ENCODE results near the gene RIPPLY2. TPM values are rescaled to one million over a fixed set of nuclear protein-coding genes. Genes with fewer than 3 reads are reported as not detected.

Gene RIPPLY2
- total and polyA plus RNA-seq, 9 of the 15 experiments (the other 6 are each of a cell fraction or from before 2014, with no cell fraction given), result not detected

DNA sequence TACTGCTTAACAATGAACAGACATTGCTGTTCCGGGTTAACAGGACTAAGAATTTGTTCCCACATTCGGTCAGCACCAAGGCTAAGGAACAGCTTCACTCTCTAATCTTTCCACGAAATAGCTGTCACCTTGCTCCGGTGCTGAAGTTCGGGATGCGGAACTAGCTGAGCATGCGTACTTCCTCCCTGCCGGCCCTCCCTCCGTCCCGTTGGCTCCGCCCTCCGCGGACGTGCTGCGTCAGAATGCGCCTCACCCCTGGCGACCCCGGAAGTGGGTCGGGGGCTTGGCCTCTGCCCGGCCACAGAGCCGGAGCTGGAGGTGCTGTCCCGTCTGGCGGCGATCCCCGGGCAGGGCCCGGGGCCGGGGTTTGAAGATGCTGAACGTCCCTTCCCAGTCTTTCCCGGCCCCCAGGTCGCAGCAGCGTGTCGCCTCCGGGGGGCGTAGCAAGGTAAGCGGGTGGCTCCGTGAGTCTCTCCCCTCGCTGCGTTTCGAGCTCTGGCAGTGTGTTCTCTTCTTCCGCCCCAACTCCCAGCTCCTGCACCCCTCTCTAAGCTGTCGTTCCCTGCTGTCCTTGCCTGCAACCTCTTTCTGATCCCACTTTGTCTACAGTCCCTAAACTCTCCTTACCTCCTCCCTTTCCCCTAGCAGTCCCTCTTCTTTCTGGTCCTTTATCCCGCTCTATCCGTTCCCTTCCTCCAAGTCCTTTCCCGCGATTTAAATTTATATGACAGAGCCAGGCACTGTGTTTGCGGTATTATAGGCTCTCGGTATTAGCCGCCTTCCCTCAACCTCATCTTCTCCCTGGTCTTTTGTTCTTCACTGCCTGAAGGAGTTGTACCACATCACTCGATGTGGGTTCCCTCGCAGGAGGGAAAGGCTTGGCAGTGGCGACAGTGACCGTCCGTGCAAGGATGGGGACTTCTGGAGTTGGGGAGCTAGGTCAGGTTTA lies 6.5 kb downstream of the RIPPLY2 start, which contains the start of gene CYB5R4 (continued):
- TF ChIP-seq, protein P1, sequence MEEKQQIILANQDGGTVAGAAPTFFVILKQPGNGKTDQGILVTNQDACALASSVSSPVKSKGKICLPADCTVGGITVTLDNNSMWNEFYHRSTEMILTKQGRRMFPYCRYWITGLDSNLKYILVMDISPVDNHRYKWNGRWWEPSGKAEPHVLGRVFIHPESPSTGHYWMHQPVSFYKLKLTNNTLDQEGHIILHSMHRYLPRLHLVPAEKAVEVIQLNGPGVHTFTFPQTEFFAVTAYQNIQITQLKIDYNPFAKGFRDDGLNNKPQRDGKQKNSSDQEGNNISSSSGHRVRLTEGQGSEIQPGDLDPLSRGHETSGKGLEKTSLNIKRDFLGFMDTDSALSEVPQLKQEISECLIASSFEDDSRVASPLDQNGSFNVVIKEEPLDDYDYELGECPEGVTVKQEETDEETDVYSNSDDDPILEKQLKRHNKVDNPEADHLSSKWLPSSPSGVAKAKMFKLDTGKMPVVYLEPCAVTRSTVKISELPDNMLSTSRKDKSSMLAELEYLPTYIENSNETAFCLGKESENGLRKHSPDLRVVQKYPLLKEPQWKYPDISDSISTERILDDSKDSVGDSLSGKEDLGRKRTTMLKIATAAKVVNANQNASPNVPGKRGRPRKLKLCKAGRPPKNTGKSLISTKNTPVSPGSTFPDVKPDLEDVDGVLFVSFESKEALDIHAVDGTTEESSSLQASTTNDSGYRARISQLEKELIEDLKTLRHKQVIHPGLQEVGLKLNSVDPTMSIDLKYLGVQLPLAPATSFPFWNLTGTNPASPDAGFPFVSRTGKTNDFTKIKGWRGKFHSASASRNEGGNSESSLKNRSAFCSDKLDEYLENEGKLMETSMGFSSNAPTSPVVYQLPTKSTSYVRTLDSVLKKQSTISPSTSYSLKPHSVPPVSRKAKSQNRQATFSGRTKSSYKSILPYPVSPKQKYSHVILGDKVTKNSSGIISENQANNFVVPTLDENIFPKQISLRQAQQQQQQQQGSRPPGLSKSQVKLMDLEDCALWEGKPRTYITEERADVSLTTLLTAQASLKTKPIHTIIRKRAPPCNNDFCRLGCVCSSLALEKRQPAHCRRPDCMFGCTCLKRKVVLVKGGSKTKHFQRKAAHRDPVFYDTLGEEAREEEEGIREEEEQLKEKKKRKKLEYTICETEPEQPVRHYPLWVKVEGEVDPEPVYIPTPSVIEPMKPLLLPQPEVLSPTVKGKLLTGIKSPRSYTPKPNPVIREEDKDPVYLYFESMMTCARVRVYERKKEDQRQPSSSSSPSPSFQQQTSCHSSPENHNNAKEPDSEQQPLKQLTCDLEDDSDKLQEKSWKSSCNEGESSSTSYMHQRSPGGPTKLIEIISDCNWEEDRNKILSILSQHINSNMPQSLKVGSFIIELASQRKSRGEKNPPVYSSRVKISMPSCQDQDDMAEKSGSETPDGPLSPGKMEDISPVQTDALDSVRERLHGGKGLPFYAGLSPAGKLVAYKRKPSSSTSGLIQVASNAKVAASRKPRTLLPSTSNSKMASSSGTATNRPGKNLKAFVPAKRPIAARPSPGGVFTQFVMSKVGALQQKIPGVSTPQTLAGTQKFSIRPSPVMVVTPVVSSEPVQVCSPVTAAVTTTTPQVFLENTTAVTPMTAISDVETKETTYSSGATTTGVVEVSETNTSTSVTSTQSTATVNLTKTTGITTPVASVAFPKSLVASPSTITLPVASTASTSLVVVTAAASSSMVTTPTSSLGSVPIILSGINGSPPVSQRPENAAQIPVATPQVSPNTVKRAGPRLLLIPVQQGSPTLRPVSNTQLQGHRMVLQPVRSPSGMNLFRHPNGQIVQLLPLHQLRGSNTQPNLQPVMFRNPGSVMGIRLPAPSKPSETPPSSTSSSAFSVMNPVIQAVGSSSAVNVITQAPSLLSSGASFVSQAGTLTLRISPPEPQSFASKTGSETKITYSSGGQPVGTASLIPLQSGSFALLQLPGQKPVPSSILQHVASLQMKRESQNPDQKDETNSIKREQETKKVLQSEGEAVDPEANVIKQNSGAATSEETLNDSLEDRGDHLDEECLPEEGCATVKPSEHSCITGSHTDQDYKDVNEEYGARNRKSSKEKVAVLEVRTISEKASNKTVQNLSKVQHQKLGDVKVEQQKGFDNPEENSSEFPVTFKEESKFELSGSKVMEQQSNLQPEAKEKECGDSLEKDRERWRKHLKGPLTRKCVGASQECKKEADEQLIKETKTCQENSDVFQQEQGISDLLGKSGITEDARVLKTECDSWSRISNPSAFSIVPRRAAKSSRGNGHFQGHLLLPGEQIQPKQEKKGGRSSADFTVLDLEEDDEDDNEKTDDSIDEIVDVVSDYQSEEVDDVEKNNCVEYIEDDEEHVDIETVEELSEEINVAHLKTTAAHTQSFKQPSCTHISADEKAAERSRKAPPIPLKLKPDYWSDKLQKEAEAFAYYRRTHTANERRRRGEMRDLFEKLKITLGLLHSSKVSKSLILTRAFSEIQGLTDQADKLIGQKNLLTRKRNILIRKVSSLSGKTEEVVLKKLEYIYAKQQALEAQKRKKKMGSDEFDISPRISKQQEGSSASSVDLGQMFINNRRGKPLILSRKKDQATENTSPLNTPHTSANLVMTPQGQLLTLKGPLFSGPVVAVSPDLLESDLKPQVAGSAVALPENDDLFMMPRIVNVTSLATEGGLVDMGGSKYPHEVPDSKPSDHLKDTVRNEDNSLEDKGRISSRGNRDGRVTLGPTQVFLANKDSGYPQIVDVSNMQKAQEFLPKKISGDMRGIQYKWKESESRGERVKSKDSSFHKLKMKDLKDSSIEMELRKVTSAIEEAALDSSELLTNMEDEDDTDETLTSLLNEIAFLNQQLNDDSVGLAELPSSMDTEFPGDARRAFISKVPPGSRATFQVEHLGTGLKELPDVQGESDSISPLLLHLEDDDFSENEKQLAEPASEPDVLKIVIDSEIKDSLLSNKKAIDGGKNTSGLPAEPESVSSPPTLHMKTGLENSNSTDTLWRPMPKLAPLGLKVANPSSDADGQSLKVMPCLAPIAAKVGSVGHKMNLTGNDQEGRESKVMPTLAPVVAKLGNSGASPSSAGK (IDR thresholded peaks at IDR 0.05), result no peak
- TF ChIP-seq EP300 (IDR thresholded peaks at IDR 0.05; ENCODE audit: low read length), result peak; percentile 39; the same call in 1 of the 2 replicates
- TF ChIP-seq MCM5 (IDR thresholded peaks at IDR 0.05; ENCODE audit: low read depth), result no peak
- TF ChIP-seq, protein P2, sequence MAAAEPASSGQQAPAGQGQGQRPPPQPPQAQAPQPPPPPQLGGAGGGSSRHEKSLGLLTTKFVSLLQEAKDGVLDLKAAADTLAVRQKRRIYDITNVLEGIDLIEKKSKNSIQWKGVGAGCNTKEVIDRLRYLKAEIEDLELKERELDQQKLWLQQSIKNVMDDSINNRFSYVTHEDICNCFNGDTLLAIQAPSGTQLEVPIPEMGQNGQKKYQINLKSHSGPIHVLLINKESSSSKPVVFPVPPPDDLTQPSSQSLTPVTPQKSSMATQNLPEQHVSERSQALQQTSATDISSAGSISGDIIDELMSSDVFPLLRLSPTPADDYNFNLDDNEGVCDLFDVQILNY (CRISPR knock-in tag; IDR thresholded peaks at IDR 0.05), result peak; percentile 98
- TF ChIP-seq, protein P3, sequence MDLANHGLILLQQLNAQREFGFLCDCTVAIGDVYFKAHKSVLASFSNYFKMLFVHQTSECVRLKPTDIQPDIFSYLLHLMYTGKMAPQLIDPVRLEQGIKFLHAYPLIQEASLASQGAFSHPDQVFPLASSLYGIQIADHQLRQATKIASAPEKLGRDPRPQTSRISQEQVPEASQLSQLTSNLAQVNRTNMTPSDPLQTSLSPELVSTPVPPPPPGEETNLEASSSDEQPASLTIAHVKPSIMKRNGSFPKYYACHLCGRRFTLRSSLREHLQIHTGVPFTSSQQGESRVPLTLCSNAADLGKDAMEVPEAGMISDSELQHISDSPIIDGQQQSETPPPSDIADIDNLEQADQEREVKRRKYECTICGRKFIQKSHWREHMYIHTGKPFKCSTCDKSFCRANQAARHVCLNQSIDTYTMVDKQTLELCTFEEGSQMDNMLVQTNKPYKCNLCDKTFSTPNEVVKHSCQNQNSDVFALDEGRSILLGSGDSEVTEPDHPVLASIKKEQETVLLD (IDR thresholded peaks at IDR 0.05), result peak; percentile 94
- TF ChIP-seq TFAM (CRISPR knock-in tag; conservative IDR thresholded peaks at IDR 0.05), result no peak
- peak; percentile 80 for TF ChIP-seq ATF7 (IDR thresholded peaks at IDR 0.05)
- no peak for TF ChIP-seq CBFA2T2 (conservative IDR thresholded peaks at IDR 0.05)
